Measurements from ENCODE around the gene DHFR2. TPM values are rescaled to one million over a fixed set of nuclear protein-coding genes. Genes with fewer than 3 reads are reported as not detected.

DHFR2 gene
- total and polyA plus RNA-seq, 10 of the 15 experiments (the other 5 are each of a cell fraction or from before 2014, with no cell fraction given), result 1.8 to 5.6 (median 4.4) TPM

- TF ChIP-seq BCL3 (IDR thresholded peaks at IDR 0.05; ENCODE audit: borderline replicate concordance, insufficient read depth, low read depth, low read length, poor library complexity, severe bottlenecking) (no peak), TCF12 (IDR thresholded peaks at IDR 0.05; ENCODE audit: low read depth, low read length) (0 out of 2 replicates have a peak, but pooled peaks have one; percentile 25), PKNOX1 (IDR thresholded peaks at IDR 0.05) (peak; percentile 61), ZNF687 (IDR thresholded peaks at IDR 0.05) (peak; percentile 47; the same call in 1 of the 2 replicates), JUNB (IDR thresholded peaks at IDR 0.05) (peak; percentile 50; the same call in 1 of the 2 replicates), RUNX3 (IDR thresholded peaks at IDR 0.05; ENCODE audit: low read length) (peak; percentile 94), ZNF384 (IDR thresholded peaks at IDR 0.05; ENCODE audit: borderline replicate concordance, low read depth, low read length) (peak; percentile 42; the same call in 1 of the 2 replicates), EED (IDR thresholded peaks at IDR 0.05; ENCODE audit: low read depth) (peak; percentile 64; the same call in 1 of the 2 replicates), MTA2 (IDR thresholded peaks at IDR 0.05; ENCODE audit: low read depth) (peak; percentile 84), RELB (IDR thresholded peaks at IDR 0.05; ENCODE audit: low read depth) (peak; percentile 94), DPF2 (IDR thresholded peaks at IDR 0.05) (peak; percentile 95), NFXL1 (IDR thresholded peaks at IDR 0.05; ENCODE audit: borderline replicate concordance) (no peak), RAD51 (IDR thresholded peaks at IDR 0.05) (peak; percentile 76), ZBTB11 (CRISPR knock-in tag; IDR thresholded peaks at IDR 0.05) (no peak), NR2F1 (conservative IDR thresholded peaks at IDR 0.05) (peak; percentile 44; the same call in 1 of the 2 replicates), EP300 (IDR thresholded peaks at IDR 0.05; ENCODE audit: borderline replicate concordance in 1 of 2, control insufficient read depth in 1 of 2, low read depth in 2 of 2, low read length in 2 of 2) (peak in 1 of 2 experiments; percentile 71; a peak in 1 of 4 replicates), PAX5 (IDR thresholded peaks at IDR 0.05; ENCODE audit: borderline replicate concordance, low read depth, low read length) (peak; percentile 43; the same call in 1 of the 2 replicates), MEF2B (IDR thresholded peaks at IDR 0.05; ENCODE audit: partially characterized antibody, poor library complexity, severe bottlenecking) (peak; percentile 35)
These were observed 7.7 kb upstream of the DHFR2 start (continued) for GRCh38 chr3:94070341-94070911.
